SK-N-MC (cell line): ENCODE data around the gene DEK.

Source experiments
- EZH2 ChIP-seq: fragments of 200-600 bp; sonication (generic); IDR thresholded peaks from one replicate; pipeline ENCODE4 v1.6.1; 2017; ENCODE audit warnings: antibody characterized with exemption
- POLR2AphosphoS5 ChIP-seq: IDR thresholded peaks from 2 replicates; pipeline ENCODE4 v1.6.1; 2012; ENCODE audit warnings: mild to moderate bottlenecking, low read depth, low read length, borderline replicate concordance

GRCh38 chr6:18207949-18208348, 56.4 kb downstream of the DEK start:
- TF ChIP-seq POLR2AphosphoS5 (no peak), EZH2 (no peak)
